ENCODE results near the gene SINHCAF. TPM values are rescaled to one million over a fixed set of nuclear protein-coding genes. Genes with fewer than 3 reads are reported as not detected.
"Not testable (repeated sequence)": the region's sequence is repeated elsewhere in the genome, so short reads cannot be mapped to it uniquely, and the experiment has no call there.

Gene SINHCAF
- total RNA-seq, 1 donor from 2014 or later: 391 TPM

DNA sequence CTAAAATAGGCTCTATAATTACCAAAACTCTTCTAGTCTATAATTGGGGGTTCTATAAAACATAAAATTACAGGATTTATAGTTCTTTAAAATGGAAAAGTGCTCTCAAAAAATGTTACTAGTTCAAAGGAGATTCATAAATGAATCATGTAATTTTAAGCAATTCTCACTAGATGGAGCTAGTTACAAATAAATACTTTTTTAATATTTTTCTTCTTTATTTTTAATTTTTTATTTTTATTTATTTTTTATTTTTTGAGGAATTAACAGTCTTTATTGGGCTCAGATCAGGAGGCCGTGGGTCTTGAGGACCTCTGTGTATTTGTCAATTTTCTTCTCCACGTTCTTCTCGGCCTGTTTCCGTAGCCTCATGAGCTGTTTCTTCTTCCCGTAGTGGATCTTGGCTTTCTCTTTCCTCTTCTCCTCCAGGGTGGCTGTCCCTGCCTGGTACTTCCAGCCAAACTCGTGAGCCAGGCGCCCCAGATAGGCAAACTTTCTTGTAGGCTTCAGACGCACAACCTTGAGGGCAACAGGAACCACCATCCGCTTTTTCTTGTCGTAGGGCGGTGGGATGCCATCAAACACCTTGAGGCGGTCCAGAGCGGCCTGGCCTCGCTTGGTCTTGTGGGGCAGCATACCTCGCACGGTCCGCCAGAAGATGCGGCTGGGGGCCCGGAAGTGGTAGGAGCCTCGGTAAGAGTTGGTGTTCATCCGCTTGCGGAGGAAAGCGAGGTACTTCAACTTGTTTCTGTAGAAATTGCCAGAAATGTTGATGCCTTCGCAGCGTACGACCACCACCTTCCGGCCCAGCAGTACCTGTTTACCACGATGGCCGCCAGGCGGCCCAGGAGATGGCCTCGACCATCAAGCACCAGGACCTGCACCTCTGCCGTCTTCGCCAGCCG, 74.0 kb downstream of the SINHCAF start:
- not testable (repeated sequence) for H3K36me3 Mint-ChIP-seq (ENCODE audit: insufficient read depth); DNase-seq (ENCODE audit: low spot score, unreplicated experiment); H3K4me3 Mint-ChIP-seq (ENCODE audit: low read depth); H3K4me1 Mint-ChIP-seq (ENCODE audit: low read depth); H3K27me3 Mint-ChIP-seq; H3K9me3 Mint-ChIP-seq (ENCODE audit: low read depth)
- TF ChIP-seq, protein P1, sequence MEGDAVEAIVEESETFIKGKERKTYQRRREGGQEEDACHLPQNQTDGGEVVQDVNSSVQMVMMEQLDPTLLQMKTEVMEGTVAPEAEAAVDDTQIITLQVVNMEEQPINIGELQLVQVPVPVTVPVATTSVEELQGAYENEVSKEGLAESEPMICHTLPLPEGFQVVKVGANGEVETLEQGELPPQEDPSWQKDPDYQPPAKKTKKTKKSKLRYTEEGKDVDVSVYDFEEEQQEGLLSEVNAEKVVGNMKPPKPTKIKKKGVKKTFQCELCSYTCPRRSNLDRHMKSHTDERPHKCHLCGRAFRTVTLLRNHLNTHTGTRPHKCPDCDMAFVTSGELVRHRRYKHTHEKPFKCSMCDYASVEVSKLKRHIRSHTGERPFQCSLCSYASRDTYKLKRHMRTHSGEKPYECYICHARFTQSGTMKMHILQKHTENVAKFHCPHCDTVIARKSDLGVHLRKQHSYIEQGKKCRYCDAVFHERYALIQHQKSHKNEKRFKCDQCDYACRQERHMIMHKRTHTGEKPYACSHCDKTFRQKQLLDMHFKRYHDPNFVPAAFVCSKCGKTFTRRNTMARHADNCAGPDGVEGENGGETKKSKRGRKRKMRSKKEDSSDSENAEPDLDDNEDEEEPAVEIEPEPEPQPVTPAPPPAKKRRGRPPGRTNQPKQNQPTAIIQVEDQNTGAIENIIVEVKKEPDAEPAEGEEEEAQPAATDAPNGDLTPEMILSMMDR (IDR thresholded peaks at IDR 0.05; ENCODE audit: unreplicated experiment): peak; percentile 61
- H3K27ac Mint-ChIP-seq: peak overlapping the region; percentile 12

DNA sequence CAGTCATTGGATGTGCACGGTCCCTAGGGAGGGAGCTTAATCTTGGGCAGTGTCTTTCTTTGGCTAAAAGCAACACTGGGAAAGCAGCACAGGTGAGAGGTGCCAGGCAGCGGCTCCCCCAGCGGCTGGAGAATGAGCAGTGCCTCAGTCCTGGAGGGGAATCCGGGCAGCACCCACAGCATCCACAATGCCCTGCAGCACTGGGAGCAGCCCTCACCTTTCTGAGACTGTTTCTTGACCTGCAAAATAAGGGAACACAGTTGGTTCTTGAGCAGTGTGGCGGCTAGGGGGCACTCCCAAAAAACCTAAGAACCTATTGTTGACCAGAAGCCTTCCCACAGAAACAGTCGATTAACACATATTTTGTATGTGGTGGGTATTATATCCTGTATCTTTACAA, 75.8 kb downstream of the SINHCAF start:
- H3K4me3 Mint-ChIP-seq (ENCODE audit: low read depth): no peak overlapping the region
- DNase-seq (ENCODE audit: low spot score, unreplicated experiment): no peak
- H3K27ac Mint-ChIP-seq: no peak overlapping the region
- no peaks in the 10 kb centered on the region for H3K36me3 Mint-ChIP-seq (ENCODE audit: insufficient read depth)
- no peaks in the 10 kb centered on the region for H3K4me1 Mint-ChIP-seq (ENCODE audit: low read depth)
- H3K9me3 Mint-ChIP-seq (ENCODE audit: low read depth): no peaks in the 10 kb centered on the region
- H3K27me3 Mint-ChIP-seq: peaks cover 3% of the 10 kb centered on the region
- TF ChIP-seq, protein P1 (IDR thresholded peaks at IDR 0.05; ENCODE audit: unreplicated experiment): no peak

DNA sequence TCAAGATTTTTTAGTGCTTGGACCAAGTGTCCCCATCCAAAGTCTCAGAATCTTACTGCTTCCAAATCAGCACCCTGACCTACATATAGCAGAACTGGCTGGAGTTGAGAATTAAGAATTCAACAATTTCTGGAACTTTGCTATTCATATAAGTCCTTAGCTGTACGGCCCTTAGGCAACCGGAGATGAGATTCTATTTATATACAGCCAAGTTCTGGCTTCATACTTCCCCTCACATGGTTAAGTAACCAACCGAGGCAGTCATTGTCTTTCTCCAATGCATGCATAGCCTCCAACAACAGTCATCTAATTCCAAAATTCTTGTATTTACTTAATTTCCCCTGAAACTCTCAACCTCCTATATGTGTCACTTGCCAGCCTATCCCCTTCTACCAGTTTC, 76.6 kb downstream of the SINHCAF start:
- H3K4me3 Mint-ChIP-seq (ENCODE audit: low read depth): no peak overlapping the region
- H3K9me3 Mint-ChIP-seq (ENCODE audit: low read depth): no peaks in the 10 kb centered on the region
- no peaks in the 10 kb centered on the region for H3K4me1 Mint-ChIP-seq (ENCODE audit: low read depth)
- no peaks in the 10 kb centered on the region for H3K36me3 Mint-ChIP-seq (ENCODE audit: insufficient read depth)
- H3K27me3 Mint-ChIP-seq: peaks cover 5% of the 10 kb centered on the region
- DNase-seq (ENCODE audit: low spot score, unreplicated experiment): no peak
- TF ChIP-seq, protein P1 (IDR thresholded peaks at IDR 0.05; ENCODE audit: unreplicated experiment): no peak
- no peak overlapping the region for H3K27ac Mint-ChIP-seq

DNA sequence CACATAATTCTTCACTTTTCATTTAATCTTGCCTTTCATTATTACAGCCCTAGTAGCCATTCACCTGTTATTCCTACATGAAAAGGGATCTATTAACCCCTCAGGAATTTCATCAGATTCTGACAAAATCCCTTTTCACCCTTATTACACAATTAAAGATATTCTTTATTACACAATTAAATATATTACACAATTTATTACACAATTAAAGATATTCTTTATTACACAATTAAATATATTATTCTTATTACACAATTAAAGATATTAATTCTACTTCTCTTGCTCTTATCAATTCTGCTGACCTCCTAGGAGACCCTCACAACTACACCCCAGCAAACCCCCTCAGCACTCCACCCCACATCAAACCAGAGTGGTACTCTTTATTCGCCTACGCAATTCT, 77.1 kb downstream of the SINHCAF start:
- peaks cover 5% of the 10 kb centered on the region for H3K27me3 Mint-ChIP-seq
- H3K4me3 Mint-ChIP-seq (ENCODE audit: low read depth): no peak overlapping the region
- no peaks in the 10 kb centered on the region for H3K4me1 Mint-ChIP-seq (ENCODE audit: low read depth)
- no peak overlapping the region for H3K27ac Mint-ChIP-seq
- TF ChIP-seq, protein P1 (IDR thresholded peaks at IDR 0.05; ENCODE audit: unreplicated experiment): no peak
- no peaks in the 10 kb centered on the region for H3K36me3 Mint-ChIP-seq (ENCODE audit: insufficient read depth)
- DNase-seq (ENCODE audit: low spot score, unreplicated experiment): no peak
- H3K9me3 Mint-ChIP-seq (ENCODE audit: low read depth): no peaks in the 10 kb centered on the region

DNA sequence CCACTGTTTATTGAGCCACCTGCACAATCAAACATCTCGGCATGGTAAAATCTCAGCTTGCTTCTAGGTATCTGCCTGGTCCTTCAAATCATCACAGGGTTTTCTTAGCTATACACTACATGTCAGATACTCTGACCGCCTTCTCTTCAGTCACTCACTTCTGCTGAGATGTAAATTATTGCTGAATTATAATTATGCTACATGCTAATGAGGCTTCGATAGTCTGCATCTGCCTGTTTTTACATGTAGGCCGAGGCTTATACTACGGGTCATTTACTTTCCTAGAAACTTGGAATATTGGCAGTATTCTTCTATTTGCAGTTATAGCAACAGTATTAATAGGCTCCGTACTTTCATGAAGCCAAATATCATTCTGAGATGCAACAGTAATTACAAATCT, 77.6 kb downstream of the SINHCAF start:
- no peak overlapping the region for H3K4me3 Mint-ChIP-seq (ENCODE audit: low read depth)
- no peaks in the 10 kb centered on the region for H3K36me3 Mint-ChIP-seq (ENCODE audit: insufficient read depth)
- no peak overlapping the region for H3K27ac Mint-ChIP-seq
- no peaks in the 10 kb centered on the region for H3K9me3 Mint-ChIP-seq (ENCODE audit: low read depth)
- H3K4me1 Mint-ChIP-seq (ENCODE audit: low read depth): no peaks in the 10 kb centered on the region
- H3K27me3 Mint-ChIP-seq: peaks cover 4% of the 10 kb centered on the region
- no peak for DNase-seq (ENCODE audit: low spot score, unreplicated experiment)
- TF ChIP-seq, protein P1 (IDR thresholded peaks at IDR 0.05; ENCODE audit: unreplicated experiment): no peak
